Breast epithelium (tissue), 4 donors: ENCODE data around the gene RNASE13. TPM values are rescaled to one million over a fixed set of nuclear protein-coding genes. Genes with fewer than 3 reads are reported as not detected.

Source experiments
- DNase-seq, 2 donors: peaks; one replicate each; pipeline ENCODE4 v3.0.0-alpha.2; 2019; ENCODE audit warnings: low spot score in 2 of 2
- H3K27ac ChIP-seq, 2 donors: fragments of 200-600 bp; sonication (generic) in 1 of 2; one replicate each; pipeline ENCODE4 v1.5.1; 2016 to 2019; ENCODE audit warnings: mild to moderate bottlenecking in 1 of 2
- H3K27me3 ChIP-seq, 2 donors: fragments of 200-600 bp; sonication (generic) in 1 of 2; one replicate each; pipeline versions ENCODE4 v1.5.1 to v1.6.0; 2017 to 2019; ENCODE audit warnings: control low read depth in 1 of 2, mild to moderate bottlenecking in 1 of 2
- H3K36me3 ChIP-seq: fragments of 200-600 bp; one replicate; pipeline ENCODE4 v1.5.1; 2019
- H3K4me1 ChIP-seq, 2 donors: fragments of 200-600 bp; sonication (generic); one replicate each; pipeline ENCODE4 v1.5.1; 2016 to 2019; ENCODE audit warnings: control low read depth in 1 of 2
- H3K4me3 ChIP-seq, 3 donors: fragments of 200-600 bp; sonication (generic); 1 replicate in 2 of 3; 2 replicates in 1 of 3; pipeline ENCODE4 v1.5.1; 2016 to 2019; ENCODE audit warnings: mild to moderate bottlenecking in 3 of 3, moderate library complexity in 2 of 3
- H3K9me3 ChIP-seq, 2 donors: fragments of 200-600 bp; sonication (generic) in 1 of 2; one replicate each; pipeline ENCODE4 v1.5.1; 2016 to 2019; ENCODE audit warnings: control low read depth in 1 of 2
- CTCF ChIP-seq, 3 donors: fragments of 450-650 bp; IDR thresholded peaks; one replicate each; pipeline ENCODE4 v1.5.1; 2016 to 2017; ENCODE audit warnings: antibody characterized with exemption in 3 of 3, mild to moderate bottlenecking in 3 of 3, moderate library complexity in 3 of 3
- POLR2A ChIP-seq: fragments of 450-650 bp; IDR thresholded peaks from one replicate; pipeline ENCODE4 v1.6.1; 2016; ENCODE audit warnings: antibody characterized with exemption, mild to moderate bottlenecking, moderate library complexity
- POLR2AphosphoS5 ChIP-seq, 3 donors: sonication (generic); formaldehyde crosslinking; IDR thresholded peaks; one replicate each; pipeline ENCODE4 v1.6.1; 2017; ENCODE audit warnings: antibody characterized with exemption in 3 of 3
- intact Hi-C: fragments of 100-400 bp; cut with DNase I; formaldehyde crosslinking; loops from one replicate; pipeline ENCODE4 v1.15.1; 2023; ENCODE audit warnings: low total_unique reads
- total RNA-seq, 3 donors: library from RNA; depleted of rRNA; stranded (reverse); fragments of >200 nt; gene quantifications; one replicate each; pipeline ENCODE4 v1.1.0, GENCODE V29; 2016

The RNASE13 gene
- total RNA-seq, 3 donors from 2014 or later = not detected

GRCh38 chr14:21040370-21040925 lies 5.8 kb upstream of the RNASE13 start:
- H3K9me3 ChIP-seq = no peaks in the 10 kb centered on the region
- intact Hi-C loops = no loop called here
- H3K36me3 ChIP-seq = no peaks in the 10 kb centered on the region
- H3K27ac ChIP-seq = peak overlapping the region; percentile 70 to 80
- no peak overlapping the region for H3K4me3 ChIP-seq
- TF ChIP-seq CTCF (IDR thresholded peaks at IDR 0.05) = peak in 1 of 3 donors; percentile 4
- TF ChIP-seq POLR2A = no peak
- no peak for TF ChIP-seq POLR2AphosphoS5 (IDR thresholded peaks at IDR 0.05)
- no peaks in the 10 kb centered on the region for H3K27me3 ChIP-seq
- no peak for DNase-seq
- peaks cover 0 to 32% of the 10 kb centered on the region in 2 donors for H3K4me1 ChIP-seq

GRCh38 chr14:21039585-21040369 lies 5.2 kb upstream of the RNASE13 start:
- Histone ChIP-seq H3K27ac (peak overlapping the region; percentile 70 to 80), H3K4me3 (no peak overlapping the region), H3K4me1 (peaks cover 0 to 32% of the 10 kb centered on the region in 2 donors), H3K36me3 (no peaks in the 10 kb centered on the region), H3K9me3 (no peaks in the 10 kb centered on the region), H3K27me3 (no peaks in the 10 kb centered on the region)
- intact Hi-C loops = loop anchor here (2.0 kb wide), 1 partner anchor 25 kb away; no protein-coding TSS in a partner anchor
- TF ChIP-seq POLR2A (no peak), POLR2AphosphoS5 (IDR thresholded peaks at IDR 0.05) (no peak), CTCF (IDR thresholded peaks at IDR 0.05) (peak; percentile 48 to 78 (median 75))
- peak in 1 of 2 donors; percentile 50 for DNase-seq

GRCh38 chr14:21038441-21039422 lies 4.1 kb upstream of the RNASE13 start:
- no peaks in the 10 kb centered on the region for H3K36me3 ChIP-seq
- intact Hi-C loops = loop anchor here (2.0 kb wide), 1 partner anchor 24 kb away; no protein-coding TSS in a partner anchor
- H3K9me3 ChIP-seq = no peaks in the 10 kb centered on the region
- H3K4me3 ChIP-seq = peak overlapping the region in 2 of 3 donors; percentile 6 to 21
- DNase-seq = peak; percentile 83 to 88
- peaks cover 0 to 24% of the 10 kb centered on the region in 2 donors for H3K4me1 ChIP-seq
- H3K27me3 ChIP-seq = no peaks in the 10 kb centered on the region
- TF ChIP-seq CTCF (IDR thresholded peaks at IDR 0.05) = no peak
- TF ChIP-seq POLR2AphosphoS5 (IDR thresholded peaks at IDR 0.05) = peak; percentile 51 to 77 (median 67)
- peak overlapping the region; percentile 70 to 80 for H3K27ac ChIP-seq

- no peak overlapping the region for H3K4me3 ChIP-seq
- no peak for TF ChIP-seq CTCF (IDR thresholded peaks at IDR 0.05)
- no peak for TF ChIP-seq POLR2AphosphoS5 (IDR thresholded peaks at IDR 0.05)
- TF ChIP-seq POLR2A = no peak
- no peaks in the 10 kb centered on the region for H3K9me3 ChIP-seq
- peaks cover 0 to 15% of the 10 kb centered on the region in 2 donors for H3K4me1 ChIP-seq
- DNase-seq = no peak
- intact Hi-C loops = no loop called here
- no peaks in the 10 kb centered on the region for H3K36me3 ChIP-seq
- peak overlapping the region; percentile 36 to 70 for H3K27ac ChIP-seq
- H3K27me3 ChIP-seq = no peaks in the 10 kb centered on the region
Observed at GRCh38 chr14:21037156-21037555, 2.5 kb upstream of the RNASE13 start.
